ENCODE results near the gene CCDC33. TPM values are rescaled to one million over a fixed set of nuclear protein-coding genes. Genes with fewer than 3 reads are reported as not detected.

The CCDC33 gene
- total and polyA plus RNA-seq, 12 donors, result not detected

DNA sequence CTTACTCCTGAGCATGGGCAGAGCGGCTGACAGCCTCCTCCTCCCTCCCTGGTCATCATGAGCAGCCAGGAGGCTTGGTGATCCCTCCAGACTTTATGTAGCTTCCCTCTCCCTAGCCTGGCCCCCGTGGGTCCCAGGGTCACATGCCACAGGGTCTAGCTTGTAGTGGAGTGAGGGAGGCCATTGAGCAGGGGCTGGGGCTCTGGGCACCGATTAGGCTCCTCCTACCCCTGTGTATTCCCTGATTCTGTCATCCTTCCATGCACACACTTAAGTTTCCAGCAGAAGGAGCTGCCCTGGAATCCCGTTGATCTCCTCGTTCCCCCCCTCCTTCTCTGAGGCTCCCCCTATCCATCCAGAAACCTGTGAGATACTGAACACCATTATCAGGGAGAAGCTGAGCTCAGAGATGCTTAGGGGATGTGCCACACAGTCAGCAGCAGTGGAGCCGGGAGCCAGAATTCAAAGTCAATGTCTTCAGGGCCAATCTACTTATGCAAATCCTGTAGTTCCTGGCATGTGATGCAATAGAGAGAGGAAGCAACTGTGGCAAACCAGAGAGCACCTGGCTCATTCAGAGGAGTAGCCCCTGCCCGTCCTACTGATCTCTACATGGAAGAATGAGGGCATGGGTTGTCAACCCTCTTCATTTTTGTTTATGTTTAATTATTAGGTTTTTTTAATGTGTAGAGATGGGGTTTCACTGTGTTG, 17.2 kb downstream of the CCDC33 start:
- TF ChIP-seq, protein P1, sequence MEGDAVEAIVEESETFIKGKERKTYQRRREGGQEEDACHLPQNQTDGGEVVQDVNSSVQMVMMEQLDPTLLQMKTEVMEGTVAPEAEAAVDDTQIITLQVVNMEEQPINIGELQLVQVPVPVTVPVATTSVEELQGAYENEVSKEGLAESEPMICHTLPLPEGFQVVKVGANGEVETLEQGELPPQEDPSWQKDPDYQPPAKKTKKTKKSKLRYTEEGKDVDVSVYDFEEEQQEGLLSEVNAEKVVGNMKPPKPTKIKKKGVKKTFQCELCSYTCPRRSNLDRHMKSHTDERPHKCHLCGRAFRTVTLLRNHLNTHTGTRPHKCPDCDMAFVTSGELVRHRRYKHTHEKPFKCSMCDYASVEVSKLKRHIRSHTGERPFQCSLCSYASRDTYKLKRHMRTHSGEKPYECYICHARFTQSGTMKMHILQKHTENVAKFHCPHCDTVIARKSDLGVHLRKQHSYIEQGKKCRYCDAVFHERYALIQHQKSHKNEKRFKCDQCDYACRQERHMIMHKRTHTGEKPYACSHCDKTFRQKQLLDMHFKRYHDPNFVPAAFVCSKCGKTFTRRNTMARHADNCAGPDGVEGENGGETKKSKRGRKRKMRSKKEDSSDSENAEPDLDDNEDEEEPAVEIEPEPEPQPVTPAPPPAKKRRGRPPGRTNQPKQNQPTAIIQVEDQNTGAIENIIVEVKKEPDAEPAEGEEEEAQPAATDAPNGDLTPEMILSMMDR (IDR thresholded peaks at IDR 0.05), result no peak
- Histone ChIP-seq H3K4me3 (no peak overlapping the region), H3K27ac (no peak overlapping the region), H3K36me3 (no peaks in the 10 kb centered on the region), H3K27me3 (peaks cover 0 to 7% (median 5%) of the 10 kb centered on the region in 7 donors), H3K9me3 (no peaks in the 10 kb centered on the region), H3K4me1 (peaks cover 0 to 34% (median 22%) of the 10 kb centered on the region in 9 donors)
- DNase-seq (no peak), ATAC-seq (no peak)
- intact Hi-C loops (cut with DNase I), result loop anchor here in 1 of 10 donors (5.0 kb wide), 1 partner anchor 49 kb away; no protein-coding TSS in a partner anchor
- WGBS, 2 donors, result 53 to 55% methylated on average over 7 of the region's 7 CpGs

- ATAC-seq (no peak), DNase-seq (no peak)
- H3K27me3 ChIP-seq, result peaks cover 0 to 41% (median 10%) of the 10 kb centered on the region in 7 donors
- TF ChIP-seq, protein P1 (IDR thresholded peaks at IDR 0.05), result no peak
- no peak overlapping the region for H3K27ac ChIP-seq
- 86% methylated on average over 6 of the region's 6 CpGs for WGBS, 2 donors
- no peaks in the 10 kb centered on the region for H3K9me3 ChIP-seq
- H3K4me3 ChIP-seq, result no peak overlapping the region
- H3K36me3 ChIP-seq, result no peaks in the 10 kb centered on the region
- peaks cover 0 to 18% (median 8%) of the 10 kb centered on the region in 9 donors for H3K4me1 ChIP-seq
- intact Hi-C loops (cut with DNase I), result no loop called here
Measured at GRCh38 chr15:74257105-74257504, 21.0 kb downstream of the CCDC33 start.

DNA sequence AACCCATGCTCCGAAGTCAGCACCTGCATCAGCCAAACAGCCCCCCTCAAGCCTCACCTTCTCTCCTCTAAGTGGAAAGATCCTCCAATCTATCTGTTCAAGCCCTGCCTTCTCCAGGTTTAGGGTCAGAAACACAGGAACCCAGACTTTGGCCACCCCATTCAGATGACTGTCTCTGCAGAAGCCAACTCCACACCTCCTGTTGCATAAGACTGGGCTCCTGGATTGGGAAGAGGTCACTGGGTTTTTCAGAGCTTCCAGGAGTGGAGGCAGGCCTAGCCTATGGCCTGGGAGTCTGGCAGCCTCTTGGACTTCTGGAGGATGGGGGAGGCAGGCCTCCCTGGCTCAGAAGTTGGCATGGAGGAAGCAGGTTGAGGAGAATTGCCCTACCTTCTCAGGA, 21.5 kb downstream of the CCDC33 start:
- Histone ChIP-seq H3K36me3 (no peaks in the 10 kb centered on the region), H3K27ac (no peak overlapping the region), H3K27me3 (peaks cover 0 to 44% (median 10%) of the 10 kb centered on the region in 7 donors), H3K4me3 (no peak overlapping the region), H3K4me1 (peaks cover 0 to 15% (median 5%) of the 10 kb centered on the region in 9 donors), H3K9me3 (no peaks in the 10 kb centered on the region)
- ATAC-seq (no peak), DNase-seq (no peak)
- intact Hi-C loops (cut with DNase I), result no loop called here
- WGBS, 2 donors, result 89 to 90% methylated on average over 1 of the region's 1 CpG
- TF ChIP-seq, protein P1 (IDR thresholded peaks at IDR 0.05), result no peak

DNA sequence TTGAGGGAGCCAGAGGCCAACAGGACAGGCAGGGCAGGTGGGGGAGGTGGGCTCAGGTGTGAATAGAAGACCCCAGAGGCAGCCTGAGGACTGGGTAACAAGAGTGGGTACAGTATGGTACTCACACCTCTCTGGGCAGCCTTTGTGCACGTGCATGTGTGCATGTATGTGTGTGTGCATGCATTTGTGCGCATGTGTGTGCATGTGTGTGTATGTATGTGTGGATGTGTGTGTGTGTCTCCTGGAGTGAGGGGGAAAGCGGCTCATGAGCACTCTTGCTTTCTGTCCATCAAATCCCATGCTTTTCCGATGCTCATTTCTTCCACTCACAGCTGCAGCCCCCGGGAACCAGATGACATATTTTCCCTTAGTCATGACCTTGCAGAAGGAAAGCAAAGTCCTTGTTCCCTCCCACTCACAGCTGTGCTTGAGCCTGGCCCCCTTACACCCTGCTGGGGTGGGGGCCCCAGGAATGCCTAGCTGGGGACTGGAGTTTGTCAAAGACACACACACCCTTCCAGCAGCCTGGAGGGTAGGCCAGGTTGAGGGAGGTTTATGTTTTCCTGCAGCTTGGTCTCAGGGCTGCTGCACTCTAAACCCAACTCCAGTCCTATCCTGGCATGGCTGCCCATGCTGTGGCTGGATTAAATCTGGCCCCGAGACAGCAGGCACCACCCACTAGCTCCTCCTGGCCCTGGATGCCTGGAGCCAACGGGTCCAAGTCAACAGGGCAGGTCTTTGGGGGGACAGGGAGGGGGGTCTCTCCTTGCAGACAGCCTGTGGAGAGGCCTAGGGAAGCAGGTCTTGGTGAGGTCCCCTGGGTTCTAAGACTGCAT, 22.5 kb downstream of the CCDC33 start:
- peak in 2 of 8 donors; percentile 31 to 63 for ATAC-seq
- H3K4me1 ChIP-seq, result peaks cover 0 to 18% (median 0%) of the 10 kb centered on the region in 9 donors
- peak in 1 of 2 donors; percentile 14 for DNase-seq
- H3K27me3 ChIP-seq, result peaks cover 0 to 44% (median 15%) of the 10 kb centered on the region in 7 donors
- TF ChIP-seq, protein P1 (IDR thresholded peaks at IDR 0.05), result no peak
- H3K4me3 ChIP-seq, result no peak overlapping the region
- no peaks in the 10 kb centered on the region for H3K9me3 ChIP-seq
- H3K27ac ChIP-seq, result no peak overlapping the region
- no peaks in the 10 kb centered on the region for H3K36me3 ChIP-seq
- intact Hi-C loops (cut with DNase I), result no loop called here
- 55 to 60% methylated on average over 7 of the region's 7 CpGs for WGBS, 2 donors

Measured in heart right ventricle (tissue), 16 donors.